GM10266 (cell line): ENCODE data around the gene MIF.
"Not testable (repeated sequence)": the region's sequence is repeated elsewhere in the genome, so short reads cannot be mapped to it uniquely, and the experiment has no call there.

ENCODE experiments used
- DNase-seq: peaks from one replicate; pipeline ENCODE4 v3.0.0; 2012; ENCODE audit errors: extremely low spot score
- CTCF ChIP-seq: IDR thresholded peaks from 2 replicates; pipeline ENCODE4 v1.5.1; 2012; ENCODE audit warnings: mild to moderate bottlenecking, low read depth; ENCODE audit not compliant: control insufficient read depth, insufficient read depth; ENCODE audit errors: missing control alignments

Gene MIF

DNA sequence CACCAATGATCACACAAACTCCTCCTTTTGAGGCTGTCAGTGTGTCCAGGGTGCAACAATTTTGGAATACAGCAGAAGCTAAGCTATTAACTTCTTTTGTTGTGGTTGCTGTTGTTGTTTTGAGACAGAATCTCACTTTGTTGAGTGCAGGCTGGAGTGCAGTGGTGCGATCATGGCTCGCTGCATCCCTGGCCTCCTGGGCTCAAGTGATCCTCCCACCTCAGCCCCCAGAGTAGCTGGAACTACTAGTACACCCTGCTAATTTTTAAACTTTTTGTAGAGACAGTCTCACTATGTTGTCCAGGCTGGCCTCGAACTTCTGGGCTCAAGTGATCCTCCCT is 44.8 kb downstream of the MIF start:
- no peak for TF ChIP-seq CTCF
- no peak for DNase-seq

DNA sequence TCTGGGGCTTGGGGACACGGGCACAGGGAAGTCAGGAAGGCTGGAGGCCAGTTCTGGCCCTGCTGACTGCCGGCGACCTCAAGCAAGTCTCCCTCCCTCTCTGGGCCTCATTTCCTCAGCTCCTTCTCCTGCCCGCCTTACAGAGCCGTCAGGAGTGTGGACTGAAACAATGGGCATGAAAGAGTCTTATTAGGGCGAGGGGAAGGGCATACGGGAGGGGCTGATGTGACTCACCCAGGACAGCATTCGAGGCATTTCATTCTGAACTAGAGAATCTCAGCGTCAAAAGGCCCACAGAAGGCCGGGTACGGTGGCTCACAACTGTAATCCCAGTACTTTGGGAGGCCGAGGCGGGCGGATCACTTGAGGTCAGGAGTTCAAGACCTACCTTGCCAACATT is 46.0 kb downstream of the MIF start:
- DNase-seq, result not testable (repeated sequence)
